Activated T-cell treated with anti-CD3 and anti-CD28 coated beads, Interleukin-2, amount 50 U/mL, for 4 hours (primary cell): Measurements from ENCODE around the gene RHOG. TPM values are rescaled to one million over a fixed set of nuclear protein-coding genes. Genes with fewer than 3 reads are reported as not detected.
"Not testable (repeated sequence)": the region's sequence is repeated elsewhere in the genome, so short reads cannot be mapped to it uniquely, and the experiment has no call there.

Experiments used
- ATAC-seq, 2 donors: fragments of 200-7000 bp; cut with Tn5 transposase; one replicate each; pipeline ENCODE4 v1.10.0; 2021
- DNase-seq: peaks from one replicate; pipeline ENCODE4 v3.0.0-alpha.2; 2020
- H3K27me3 Mint-ChIP-seq: one replicate; pipeline ENCODE4 v1.8.0; 2021; ENCODE audit warnings: low read depth, mixed read lengths
- H3K36me3 Mint-ChIP-seq: one replicate; pipeline ENCODE4 v1.8.0; 2022; ENCODE audit warnings: mixed read lengths; ENCODE audit not compliant: insufficient read depth
- H3K4me1 Mint-ChIP-seq: one replicate; pipeline ENCODE4 v1.8.0; 2021; ENCODE audit warnings: low read depth, mixed read lengths
- H3K4me3 Mint-ChIP-seq: one replicate; pipeline ENCODE4 v1.8.0; 2021; ENCODE audit warnings: mild to moderate bottlenecking, moderate library complexity, mixed read lengths
- H3K9me3 Mint-ChIP-seq: one replicate; pipeline ENCODE4 v1.8.0; 2021; ENCODE audit warnings: mixed read lengths
- total RNA-seq, 3 donors: library from RNA; stranded (reverse); gene quantifications; one replicate each; pipeline ENCODE4 v1.2.1, GENCODE V29; 2021

RHOG gene
- total RNA-seq, 3 donors from 2014 or later = 174 to 187 (median 184) TPM

- ATAC-seq (no peak), DNase-seq (no peak)
- H3K4me3 Mint-ChIP-seq = peak overlapping the region; percentile 97
- no peaks in the 10 kb centered on the region for H3K27me3 Mint-ChIP-seq
- no peaks in the 10 kb centered on the region for H3K9me3 Mint-ChIP-seq
- H3K4me1 Mint-ChIP-seq = peaks cover 33% of the 10 kb centered on the region
- H3K36me3 Mint-ChIP-seq = peaks cover 5% of the 10 kb centered on the region
These were observed 41.6 kb downstream of the RHOG start for GRCh38 chr11:3799143-3799542.

- DNase-seq (peak; percentile 99), ATAC-seq (peak; percentile 96 to 97)
- no peaks in the 10 kb centered on the region for H3K27me3 Mint-ChIP-seq
- peaks cover 39% of the 10 kb centered on the region for H3K4me1 Mint-ChIP-seq
- H3K36me3 Mint-ChIP-seq = peaks cover 9% of the 10 kb centered on the region
- H3K9me3 Mint-ChIP-seq = no peaks in the 10 kb centered on the region
- peak within 1 kb of the TSS; percentile 97 for H3K4me3 Mint-ChIP-seq
These were observed 43.2 kb downstream of the RHOG start, which contains the start of gene NUP98 for GRCh38 chr11:3797329-3798090. Gene NUP98 (minus strand): TSS chr11:3797554. CDS start chr11:3782117, 15,437 bp downstream.

- peaks cover 7% of the 10 kb centered on the region for H3K36me3 Mint-ChIP-seq
- peaks cover 41% of the 10 kb centered on the region for H3K4me1 Mint-ChIP-seq
- ATAC-seq = peak; percentile 41 to 42
- no peaks in the 10 kb centered on the region for H3K27me3 Mint-ChIP-seq
- no peak for DNase-seq
- H3K9me3 Mint-ChIP-seq = no peaks in the 10 kb centered on the region
- H3K4me3 Mint-ChIP-seq = peak overlapping the region; percentile 97
These were observed 43.9 kb downstream of the RHOG start for GRCh38 chr11:3796801-3797328.

- H3K9me3 Mint-ChIP-seq = no peaks in the 10 kb centered on the region
- ATAC-seq (no peak), DNase-seq (no peak)
- H3K4me1 Mint-ChIP-seq = peaks cover 41% of the 10 kb centered on the region
- H3K4me3 Mint-ChIP-seq = peak overlapping the region; percentile 97
- peaks cover 7% of the 10 kb centered on the region for H3K36me3 Mint-ChIP-seq
- no peaks in the 10 kb centered on the region for H3K27me3 Mint-ChIP-seq
These were observed 44.4 kb downstream of the RHOG start for GRCh38 chr11:3796346-3796745.

- ATAC-seq (no peak), DNase-seq (no peak)
- Mint-ChIP-seq H3K4me1 (peaks cover 41% of the 10 kb centered on the region), H3K36me3 (peaks cover 7% of the 10 kb centered on the region), H3K4me3 (peak overlapping the region; percentile 97), H3K27me3 (no peaks in the 10 kb centered on the region), H3K9me3 (no peaks in the 10 kb centered on the region)
These were observed 44.8 kb downstream of the RHOG start for GRCh38 chr11:3796002-3796311.

GRCh38 chr11:3795131-3796001 is 45.4 kb downstream of the RHOG start:
- no peaks in the 10 kb centered on the region for H3K27me3 Mint-ChIP-seq
- no peak for DNase-seq
- ATAC-seq = no peak
- peaks cover 9% of the 10 kb centered on the region for H3K36me3 Mint-ChIP-seq
- peaks cover 44% of the 10 kb centered on the region for H3K4me1 Mint-ChIP-seq
- H3K9me3 Mint-ChIP-seq = no peaks in the 10 kb centered on the region
- H3K4me3 Mint-ChIP-seq = peak overlapping the region; percentile 97

- DNase-seq, H3K27me3 Mint-ChIP-seq, H3K9me3 Mint-ChIP-seq, H3K4me3 Mint-ChIP-seq, ATAC-seq: not testable (repeated sequence)
- peaks cover 15% of the 10 kb centered on the region for H3K36me3 Mint-ChIP-seq
- peaks cover 51% of the 10 kb centered on the region for H3K4me1 Mint-ChIP-seq
These were observed 46.4 kb downstream of the RHOG start for GRCh38 chr11:3794387-3794786.

- ATAC-seq (no peak), DNase-seq (no peak)
- H3K4me1 Mint-ChIP-seq = peaks cover 70% of the 10 kb centered on the region
- H3K4me3 Mint-ChIP-seq = no peak overlapping the region
- H3K36me3 Mint-ChIP-seq = peaks cover 23% of the 10 kb centered on the region
- H3K27me3 Mint-ChIP-seq = no peaks in the 10 kb centered on the region
- H3K9me3 Mint-ChIP-seq = no peaks in the 10 kb centered on the region
These were observed 53.9 kb downstream of the RHOG start for GRCh38 chr11:3786781-3787428.

GRCh38 chr11:3783611-3784010 is 57.1 kb downstream of the RHOG start:
- Mint-ChIP-seq H3K9me3 (no peaks in the 10 kb centered on the region), H3K4me1 (peaks cover 63% of the 10 kb centered on the region), H3K27me3 (no peaks in the 10 kb centered on the region), H3K4me3 (no peak overlapping the region), H3K36me3 (peaks cover 28% of the 10 kb centered on the region)
- ATAC-seq = no peak
- DNase-seq = no peak

GRCh38 chr11:3782963-3783362 is 57.8 kb downstream of the RHOG start:
- peaks cover 32% of the 10 kb centered on the region for H3K36me3 Mint-ChIP-seq
- H3K27me3 Mint-ChIP-seq = no peaks in the 10 kb centered on the region
- peaks cover 61% of the 10 kb centered on the region for H3K4me1 Mint-ChIP-seq
- ATAC-seq (no peak), DNase-seq (no peak)
- no peak overlapping the region for H3K4me3 Mint-ChIP-seq
- H3K9me3 Mint-ChIP-seq = no peaks in the 10 kb centered on the region

GRCh38 chr11:3781423-3781822 is 59.3 kb downstream of the RHOG start:
- no peak overlapping the region for H3K4me3 Mint-ChIP-seq
- H3K9me3 Mint-ChIP-seq = no peaks in the 10 kb centered on the region
- DNase-seq = no peak
- peaks cover 31% of the 10 kb centered on the region for H3K36me3 Mint-ChIP-seq
- no peak for ATAC-seq
- peaks cover 46% of the 10 kb centered on the region for H3K4me1 Mint-ChIP-seq
- no peaks in the 10 kb centered on the region for H3K27me3 Mint-ChIP-seq

Other genes starting within 250 kb of the RHOG start
- not detected for gene ART5, start 199.0 kb downstream of the RHOG start, total RNA-seq
- gene ART1, start 195.8 kb downstream of the RHOG start, total RNA-seq = not detected
- gene CHRNA10, start 169.6 kb downstream of the RHOG start, total RNA-seq = 1 to 10 TPM; 1.1 to 1.7 (median 1.2) TPM
- gene NUP98, start 43.4 kb downstream of the RHOG start, total RNA-seq = 100 to 1,000 TPM; 118 to 124 (median 119) TPM
- gene PGAP2, start 32.4 kb downstream of the RHOG start, total RNA-seq = 10 to 100 TPM; 28.9 to 31.2 (median 29.0) TPM
- 10 to 100 TPM; 35.6 to 42.5 (median 37.4) TPM for gene STIM1, start 14.7 kb upstream of the RHOG start, total RNA-seq